Gastrocnemius medialis (tissue), 4 donors: Measurements from ENCODE around the gene PXT1. TPM values are rescaled to one million over a fixed set of nuclear protein-coding genes. Genes with fewer than 3 reads are reported as not detected.

ENCODE experiments used
- ATAC-seq, 2 donors: fragments of 150-250 bp; one replicate each; pipeline ENCODE4 v1.9.1; 2016
- DNase-seq, 2 donors: peaks; one replicate each; pipeline ENCODE4 v3.0.0-alpha.2; 2019
- H3K27ac ChIP-seq, 4 donors: fragments of 200-600 bp; sonication (generic); 1 replicate in 1 of 4; 2 replicates in 3 of 4; pipeline ENCODE4 v1.5.1; 2016 to 2018; ENCODE audit warnings: mild to moderate bottlenecking in 2 of 4, moderate library complexity in 1 of 4
- H3K27me3 ChIP-seq, 3 donors: fragments of 200-600 bp; sonication (generic) in 2 of 3; 1 replicate in 1 of 3; 2 replicates in 2 of 3; pipeline versions ENCODE4 v1.5.1 to v1.6.0; 2016 to 2019; ENCODE audit warnings: mild to moderate bottlenecking in 1 of 3, moderate library complexity in 1 of 3
- H3K36me3 ChIP-seq, 2 donors: fragments of 200-600 bp; sonication (generic) in 1 of 2; one replicate each; pipeline ENCODE4 v1.5.1; 2017 to 2018
- H3K4me1 ChIP-seq, 2 donors: fragments of 200-600 bp; sonication (generic) in 1 of 2; one replicate each; pipeline ENCODE4 v1.5.1; 2016 to 2017; ENCODE audit warnings: mild to moderate bottlenecking in 2 of 2
- H3K4me3 ChIP-seq, 4 donors: fragments of 200-600 bp; sonication (generic) in 3 of 4; 1 replicate in 1 of 4; 2 replicates in 3 of 4; pipeline ENCODE4 v1.5.1; 2016 to 2019; ENCODE audit warnings: mild to moderate bottlenecking in 2 of 4
- H3K9me3 ChIP-seq, 3 donors: fragments of 200-600 bp; sonication (generic) in 2 of 3; 1 replicate in 1 of 3; 2 replicates in 2 of 3; pipeline ENCODE4 v1.5.1; 2016 to 2019
- POLR2A ChIP-seq, 2 donors: fragments of 450-650 bp; IDR thresholded peaks; one replicate each; pipeline ENCODE4 v1.6.1; 2017; ENCODE audit warnings: antibody characterized with exemption in 2 of 2, mild to moderate bottlenecking in 2 of 2, moderate library complexity in 2 of 2
- in situ Hi-C, 4 donors: fragments of 200-750 bp; cut with MboI; loops; one replicate each; pipeline versions ENCODE4 v1.15.0 to v1.8.0; 2017; ENCODE audit warnings: low sequenced_read_pairs in 4 of 4
- intact Hi-C: fragments of 100-400 bp; cut with DNase I; formaldehyde crosslinking; loops from one replicate; pipeline ENCODE4 v1.15.1; 2023; ENCODE audit warnings: low total_unique reads
- total RNA-seq, 4 donors: library from RNA; depleted of rRNA; stranded (reverse); fragments of >200 nt; gene quantifications; one replicate each; pipeline versions ENCODE4 v1.1.0 to v1.2.3, GENCODE V29; 2016
- TF ChIP-seq, protein P1 (sequence below), 5 experiments: fragments of 450-650 bp in 3 of 5; fragments of 200-600 bp in 2 of 5; sonication (generic) in 2 of 5; IDR thresholded peaks in 4 of 5; conservative IDR thresholded peaks in 1 of 5; 1 replicate in 4 of 5; 2 replicates in 1 of 5; pipeline ENCODE4 v1.5.1; 2016 to 2019; ENCODE audit warnings: antibody characterized with exemption in 5 of 5, mild to moderate bottlenecking in 3 of 5, moderate library complexity in 3 of 5

PXT1 gene
- total RNA-seq, 4 donors from 2014 or later: not detected

DNA sequence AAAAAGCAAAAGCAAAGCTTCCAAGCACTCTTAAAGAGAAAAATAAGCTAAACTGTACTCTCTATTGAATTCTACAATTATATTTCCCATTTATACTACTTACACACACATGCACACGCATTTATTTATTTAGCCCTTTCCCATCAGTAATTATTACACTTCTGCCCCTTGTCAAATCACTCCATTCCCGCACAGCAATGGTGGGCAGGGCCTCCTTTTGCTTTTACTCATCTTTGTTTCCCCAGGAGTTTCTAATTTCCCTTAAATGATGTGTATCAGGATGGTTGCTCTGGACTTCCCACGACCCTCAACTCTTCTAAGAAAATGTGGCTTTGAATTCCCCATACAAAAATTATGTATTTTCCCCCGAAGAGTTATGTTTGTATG is 19.9 kb downstream of the PXT1 start:
- Histone ChIP-seq H3K4me1 (peaks cover 6 to 7% of the 10 kb centered on the region in 2 donors), H3K27me3 (no peaks in the 10 kb centered on the region), H3K36me3 (no peaks in the 10 kb centered on the region), H3K9me3 (no peaks in the 10 kb centered on the region), H3K4me3 (peak overlapping the region; percentile 55 to 66 (median 59)), H3K27ac (peak overlapping the region; percentile 78 to 82 (median 80))
- in situ Hi-C loops: loop anchor here in 2 of 4 donors (10.0 kb wide), 2 partner anchors 172 to 262 kb away; partner anchors contain the start of gene SRSF3 (in 1 of the 2)
- intact Hi-C loops: loop anchor here (1.0 to 10.0 kb wide), 5 partner anchors 21 to 342 kb away; partner anchors contain the start of genes SRSF3 and STK38
- no peak for DNase-seq
- no peak for ATAC-seq
- TF ChIP-seq POLR2A (IDR thresholded peaks at IDR 0.05): no peak
- TF ChIP-seq, protein P1, sequence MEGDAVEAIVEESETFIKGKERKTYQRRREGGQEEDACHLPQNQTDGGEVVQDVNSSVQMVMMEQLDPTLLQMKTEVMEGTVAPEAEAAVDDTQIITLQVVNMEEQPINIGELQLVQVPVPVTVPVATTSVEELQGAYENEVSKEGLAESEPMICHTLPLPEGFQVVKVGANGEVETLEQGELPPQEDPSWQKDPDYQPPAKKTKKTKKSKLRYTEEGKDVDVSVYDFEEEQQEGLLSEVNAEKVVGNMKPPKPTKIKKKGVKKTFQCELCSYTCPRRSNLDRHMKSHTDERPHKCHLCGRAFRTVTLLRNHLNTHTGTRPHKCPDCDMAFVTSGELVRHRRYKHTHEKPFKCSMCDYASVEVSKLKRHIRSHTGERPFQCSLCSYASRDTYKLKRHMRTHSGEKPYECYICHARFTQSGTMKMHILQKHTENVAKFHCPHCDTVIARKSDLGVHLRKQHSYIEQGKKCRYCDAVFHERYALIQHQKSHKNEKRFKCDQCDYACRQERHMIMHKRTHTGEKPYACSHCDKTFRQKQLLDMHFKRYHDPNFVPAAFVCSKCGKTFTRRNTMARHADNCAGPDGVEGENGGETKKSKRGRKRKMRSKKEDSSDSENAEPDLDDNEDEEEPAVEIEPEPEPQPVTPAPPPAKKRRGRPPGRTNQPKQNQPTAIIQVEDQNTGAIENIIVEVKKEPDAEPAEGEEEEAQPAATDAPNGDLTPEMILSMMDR (IDR thresholded peaks at IDR 0.05 in 4 of 5, conservative IDR thresholded peaks at IDR 0.05 in 1 of 5): no peak

DNA sequence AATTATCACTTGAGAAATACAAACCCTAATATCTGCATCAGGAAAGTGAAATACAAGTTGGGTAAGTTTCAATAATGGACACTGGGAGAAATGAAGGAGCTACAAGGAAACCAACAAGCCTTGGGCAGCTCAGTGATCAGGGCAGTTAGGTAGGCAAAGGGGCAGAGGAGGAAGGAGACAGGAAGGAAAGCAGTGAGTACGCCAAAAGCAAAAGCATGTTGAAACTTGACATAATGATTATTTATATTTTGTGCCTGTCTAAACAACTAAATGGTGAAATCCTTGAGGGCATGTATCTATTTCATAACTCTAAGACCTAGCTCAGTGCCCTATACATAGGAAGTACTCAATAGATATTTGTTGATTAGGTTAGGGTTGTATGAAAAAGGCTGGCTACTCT is 23.3 kb downstream of the PXT1 start:
- ATAC-seq (no peak), DNase-seq (no peak)
- Histone ChIP-seq H3K4me1 (peaks cover 6 to 7% of the 10 kb centered on the region in 2 donors), H3K27me3 (no peaks in the 10 kb centered on the region), H3K9me3 (no peaks in the 10 kb centered on the region), H3K36me3 (no peaks in the 10 kb centered on the region), H3K27ac (no peak overlapping the region), H3K4me3 (no peak overlapping the region)
- no peak for TF ChIP-seq POLR2A (IDR thresholded peaks at IDR 0.05)
- TF ChIP-seq, protein P1 (IDR thresholded peaks at IDR 0.05 in 4 of 5, conservative IDR thresholded peaks at IDR 0.05 in 1 of 5): no peak
- intact Hi-C loops (no loop called here), in situ Hi-C loops (no loop called here)

- ATAC-seq: no peak
Measured at GRCh38 chr6:36418558-36418957, 24.1 kb downstream of the PXT1 start.

DNA sequence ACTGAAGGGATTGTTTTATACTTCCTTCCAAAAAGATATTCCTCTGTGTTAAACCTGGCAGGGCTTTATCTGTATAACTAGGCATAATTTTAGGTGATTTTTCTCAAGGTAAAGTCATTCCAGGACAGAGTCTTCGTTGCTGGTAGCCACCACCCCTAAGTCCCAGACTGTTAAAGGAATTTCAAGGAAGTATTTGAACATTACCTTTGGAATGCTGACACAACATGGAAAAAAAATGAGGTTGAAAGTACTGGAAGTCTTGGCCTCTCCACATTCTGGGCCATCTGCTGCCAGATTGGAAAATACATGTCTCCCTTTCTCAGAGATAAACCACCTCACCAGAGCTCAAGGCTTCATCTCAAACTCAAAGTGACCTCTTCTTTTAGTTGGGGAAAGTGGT is 28.2 kb downstream of the PXT1 start:
- Histone ChIP-seq H3K4me1 (no peaks in the 10 kb centered on the region), H3K36me3 (no peaks in the 10 kb centered on the region), H3K27me3 (no peaks in the 10 kb centered on the region), H3K4me3 (no peak overlapping the region), H3K27ac (no peak overlapping the region), H3K9me3 (no peaks in the 10 kb centered on the region)
- intact Hi-C loops: no loop called here
- in situ Hi-C loops: no loop called here
- DNase-seq (no peak), ATAC-seq (no peak)
- TF ChIP-seq POLR2A (IDR thresholded peaks at IDR 0.05): no peak
- TF ChIP-seq, protein P1 (IDR thresholded peaks at IDR 0.05 in 4 of 5, conservative IDR thresholded peaks at IDR 0.05 in 1 of 5): no peak

More at GRCh38 chr6:36418558-36418957, 24.1 kb downstream of the PXT1 start:
- H3K9me3 ChIP-seq: no peaks in the 10 kb centered on the region
- TF ChIP-seq, protein P1 (IDR thresholded peaks at IDR 0.05 in 4 of 5, conservative IDR thresholded peaks at IDR 0.05 in 1 of 5): no peak
- peaks cover 6 to 7% of the 10 kb centered on the region in 2 donors for H3K4me1 ChIP-seq
- H3K27ac ChIP-seq: no peak overlapping the region
- DNase-seq: no peak
- in situ Hi-C loops: no loop called here
- no peaks in the 10 kb centered on the region for H3K36me3 ChIP-seq
- H3K27me3 ChIP-seq: no peaks in the 10 kb centered on the region
- no peak overlapping the region for H3K4me3 ChIP-seq
- intact Hi-C loops: no loop called here
